Hindlimb muscle (tissue), 1 donor: ENCODE results near the gene MAML2. TPM values are rescaled to one million over a fixed set of nuclear protein-coding genes. Genes with fewer than 3 reads are reported as not detected.

ENCODE experiments used
- DNase-seq: peaks from one replicate; pipeline ENCODE4 v3.0.0-alpha.2; 2013
- polyA plus RNA-seq: library from polyadenylated mRNA; unstranded; fragments of 120-200 nt; gene quantifications from one replicate; pipeline ENCODE4 v1.2.1, GENCODE V29; 2013; ENCODE audit not compliant: insufficient read length

MAML2 gene
- polyA plus RNA-seq, 1 donor = 5.7 TPM

DNA sequence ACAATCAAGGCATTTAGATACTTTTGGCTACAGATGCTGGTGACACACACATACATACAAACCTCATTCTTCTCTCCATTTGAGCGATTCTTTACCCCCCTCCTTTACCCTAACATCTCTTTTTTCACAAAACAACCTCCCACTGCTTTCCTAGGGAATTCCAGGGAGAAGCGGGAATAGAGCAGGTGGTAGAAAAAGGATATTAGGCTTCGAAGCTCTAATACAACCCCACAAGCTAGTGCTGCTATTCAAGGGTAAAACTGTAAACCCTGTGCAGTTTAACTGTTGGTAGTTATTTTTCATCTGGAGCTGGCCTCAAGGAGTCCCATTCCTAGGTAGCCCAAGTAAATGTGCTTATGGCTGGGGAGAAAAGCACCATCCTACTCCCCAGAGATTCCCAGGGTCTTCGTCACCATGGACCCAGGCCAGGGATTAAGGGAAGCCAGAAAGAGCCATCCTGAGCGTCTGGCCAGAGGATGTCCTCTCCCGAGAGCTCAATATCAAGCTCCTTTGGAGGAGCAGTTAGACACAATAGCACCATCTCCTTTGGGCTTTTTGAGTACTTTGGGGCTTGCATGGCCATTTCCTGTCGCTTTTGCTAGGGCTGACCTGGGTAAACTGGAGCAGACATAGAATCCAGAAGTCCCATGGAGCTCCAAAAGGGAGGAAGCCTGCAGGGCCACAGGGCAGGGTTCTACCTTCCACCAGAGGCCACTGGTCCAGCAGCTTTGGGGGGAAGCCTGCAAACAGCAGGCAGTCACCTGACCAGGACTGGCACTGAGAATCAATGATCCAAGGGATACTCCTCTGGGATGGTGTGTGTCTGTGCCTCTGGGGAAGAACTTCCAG is 3.1 kb downstream of the MAML2 start:
- DNase-seq = peak; percentile 21

DNA sequence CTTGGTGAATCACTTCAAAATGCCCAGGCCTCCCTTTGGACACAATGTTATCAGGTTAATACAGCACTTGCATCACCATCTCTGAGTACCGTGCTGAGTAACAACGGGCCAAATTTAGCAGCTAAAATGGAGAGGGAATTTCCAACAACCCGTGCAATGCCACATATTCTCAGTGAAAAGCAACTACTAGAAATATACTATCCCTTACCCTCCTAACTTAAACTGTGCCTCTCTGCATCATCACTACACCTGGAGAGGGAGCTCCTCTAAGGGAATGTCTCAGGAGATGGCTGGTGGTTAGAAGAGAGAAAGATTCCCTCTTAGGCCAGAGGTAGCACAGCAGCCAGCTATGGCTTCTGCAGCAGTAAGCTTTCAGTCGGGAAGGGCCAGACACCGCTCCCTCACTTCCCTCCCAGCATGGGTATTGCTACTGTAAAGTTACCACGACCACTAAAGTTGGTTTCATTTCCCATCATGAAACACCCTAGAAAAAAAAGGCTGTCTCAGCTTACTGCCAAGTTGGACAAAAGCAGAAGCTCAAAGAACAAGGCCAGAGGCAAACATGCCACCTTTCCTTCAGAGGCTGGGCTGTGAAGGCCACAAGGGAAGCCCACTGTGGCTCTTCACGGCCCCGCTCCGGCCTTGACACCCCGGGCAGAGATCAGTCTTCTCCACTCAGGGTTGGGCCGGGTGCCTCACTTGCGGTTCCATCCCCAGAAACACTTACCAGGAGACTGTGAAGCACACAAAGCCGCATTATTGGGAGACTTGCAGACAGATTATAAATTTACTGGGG is 3.9 kb downstream of the MAML2 start:
- peak; percentile 42 for DNase-seq

DNA sequence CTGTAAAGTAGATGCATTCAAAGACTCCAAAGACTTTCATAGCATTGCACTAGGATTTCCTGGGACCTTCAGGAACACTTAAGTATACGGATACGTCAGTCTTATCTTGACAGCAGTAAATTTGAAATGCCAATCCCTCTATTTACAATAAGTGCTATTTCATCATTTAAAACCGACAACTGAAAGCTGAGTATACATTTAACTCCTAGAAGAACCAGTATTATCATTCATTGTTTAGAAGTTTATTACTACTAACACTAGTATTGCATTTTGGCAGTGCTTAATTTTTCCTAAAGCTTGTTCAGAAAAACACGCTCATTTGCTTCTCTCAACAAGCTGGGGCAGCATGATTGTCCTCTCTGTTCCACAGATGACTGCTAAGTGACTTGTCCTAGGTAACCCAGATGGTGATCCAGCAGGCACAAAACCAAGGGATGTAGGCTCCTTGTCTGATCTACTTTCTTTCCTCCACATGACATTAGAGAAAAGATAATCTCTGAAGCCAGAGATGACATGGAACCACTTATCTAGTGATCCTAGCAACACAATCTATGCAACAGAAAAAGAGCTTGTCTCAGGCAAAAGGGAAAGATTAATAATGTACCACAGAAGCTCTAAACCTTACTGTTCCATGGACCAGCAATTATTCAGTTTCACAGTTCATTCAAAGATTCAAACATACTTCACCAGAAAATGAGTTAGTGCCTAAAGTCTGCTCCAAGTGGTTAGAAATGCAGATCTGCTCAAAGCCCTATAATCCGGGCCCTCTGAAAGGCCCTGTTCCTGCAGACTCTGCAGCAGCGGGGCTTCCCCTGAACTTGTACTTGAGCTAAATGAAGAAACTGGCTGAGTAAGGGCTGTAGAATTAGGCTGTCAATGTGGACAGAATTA is 5.2 kb downstream of the MAML2 start:
- no peak for DNase-seq

DNA sequence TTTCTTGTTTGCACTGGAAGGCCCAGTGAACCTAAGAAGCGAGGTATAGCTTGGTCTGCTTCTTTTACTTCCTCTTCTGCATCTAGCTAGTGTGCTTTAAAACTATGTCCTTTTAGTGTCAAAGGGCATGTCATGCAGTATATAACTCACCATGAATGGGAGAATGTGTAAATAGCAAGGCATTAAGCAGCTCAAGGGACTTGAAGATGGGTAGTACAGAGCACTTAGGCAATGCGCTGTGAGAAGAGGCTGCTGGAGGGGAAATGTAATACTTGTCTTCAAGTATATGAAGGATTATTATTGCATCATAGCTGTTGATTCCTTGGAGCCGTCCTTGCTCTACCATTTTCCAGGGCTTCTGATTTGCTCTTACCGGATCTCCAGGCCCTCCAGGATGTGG is 7.6 kb downstream of the MAML2 start:
- DNase-seq = no peak

DNA sequence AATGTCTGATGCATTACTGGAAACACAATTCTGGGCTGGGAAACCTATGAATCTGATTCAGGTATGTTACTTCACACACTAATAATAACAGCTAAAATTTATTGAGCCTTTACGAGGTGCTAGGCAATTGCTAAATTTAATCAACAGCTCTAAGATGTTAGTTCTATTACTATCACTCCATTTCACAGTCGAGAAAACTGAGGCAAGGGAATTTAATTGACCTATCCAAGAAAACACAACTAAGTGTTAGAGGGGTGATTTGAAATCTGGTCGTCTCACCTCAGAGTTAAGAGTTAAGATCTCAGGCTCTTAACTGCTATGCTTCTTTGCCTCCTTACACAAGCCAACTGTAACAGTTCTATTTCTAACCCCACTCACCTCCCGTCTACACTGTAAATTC is 8.8 kb downstream of the MAML2 start:
- no peak for DNase-seq

DNA sequence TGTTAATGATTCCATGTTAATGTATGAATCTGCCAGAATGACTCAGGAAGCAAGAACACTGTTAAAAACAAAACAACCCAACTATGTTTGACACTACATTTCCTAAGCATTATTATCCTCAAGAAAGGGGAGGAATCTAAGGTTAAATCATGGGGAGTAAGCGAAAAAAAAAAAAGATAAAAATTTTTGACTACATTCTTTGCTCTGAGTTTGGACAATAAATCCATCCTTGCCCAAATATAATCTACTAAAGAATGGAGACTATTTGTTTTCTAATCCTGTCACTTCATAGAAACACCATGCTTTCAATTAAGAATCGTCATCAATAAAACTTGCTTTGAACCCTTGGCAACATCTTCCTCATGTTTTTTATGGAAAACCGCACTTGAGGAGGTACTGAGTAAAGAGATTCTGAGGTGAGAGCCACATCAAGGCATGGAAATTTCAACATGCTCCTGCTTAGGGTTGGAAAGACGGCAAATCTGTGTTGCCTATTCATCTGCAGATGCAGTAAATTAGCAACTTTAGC is 9.7 kb downstream of the MAML2 start:
- DNase-seq = no peak

DNA sequence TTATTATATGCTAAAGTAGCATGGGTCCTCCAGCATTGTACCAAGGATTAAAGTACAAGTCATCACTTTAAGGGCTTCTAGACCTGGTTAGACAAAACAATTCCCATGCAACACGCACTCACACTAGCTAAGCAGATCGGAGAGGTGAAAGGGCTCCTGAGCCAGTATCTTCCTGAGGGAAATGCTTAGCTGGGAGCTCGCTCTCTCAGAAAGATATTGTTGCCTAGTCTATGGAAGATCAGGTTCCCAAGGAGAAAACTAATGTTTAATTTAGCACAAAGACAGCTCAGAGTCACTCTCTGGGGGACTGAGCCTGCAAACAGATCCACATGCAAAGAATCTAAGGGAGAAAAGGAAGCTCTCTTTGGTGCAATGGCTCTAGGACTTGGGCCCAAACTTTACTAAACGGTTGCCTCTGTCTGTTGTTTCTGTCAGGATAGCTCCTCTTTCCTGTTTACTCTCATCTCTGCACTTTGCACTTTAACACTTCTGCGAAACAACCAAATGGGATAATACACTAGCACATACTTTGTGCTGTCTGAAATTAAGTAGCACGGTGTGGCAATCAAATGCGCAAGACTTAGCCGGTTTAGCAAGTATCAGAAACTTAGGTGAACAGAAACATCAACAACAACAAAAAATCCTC is 10.7 kb downstream of the MAML2 start:
- no peak for DNase-seq

DNA sequence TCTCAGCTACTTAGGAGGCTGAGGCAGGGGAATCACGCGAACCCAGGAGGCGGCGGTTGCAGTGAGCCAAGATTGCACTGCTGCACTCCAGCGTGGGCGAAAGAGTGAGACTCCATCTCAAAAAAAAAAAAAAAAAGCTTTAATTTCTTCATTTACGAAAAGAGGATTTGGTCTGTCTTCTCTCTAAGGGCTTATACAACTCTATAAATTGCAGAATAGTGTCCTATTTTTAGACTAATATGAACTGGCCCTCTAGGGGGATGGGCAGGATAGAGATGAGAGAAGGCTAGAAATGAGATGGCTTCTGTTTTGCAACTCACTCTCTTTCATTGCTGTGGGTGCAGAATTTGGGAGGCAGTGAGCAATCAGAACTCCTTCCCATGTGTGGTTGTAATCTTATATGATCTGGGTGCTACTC is 11.3 kb downstream of the MAML2 start:
- no peak for DNase-seq

DNA sequence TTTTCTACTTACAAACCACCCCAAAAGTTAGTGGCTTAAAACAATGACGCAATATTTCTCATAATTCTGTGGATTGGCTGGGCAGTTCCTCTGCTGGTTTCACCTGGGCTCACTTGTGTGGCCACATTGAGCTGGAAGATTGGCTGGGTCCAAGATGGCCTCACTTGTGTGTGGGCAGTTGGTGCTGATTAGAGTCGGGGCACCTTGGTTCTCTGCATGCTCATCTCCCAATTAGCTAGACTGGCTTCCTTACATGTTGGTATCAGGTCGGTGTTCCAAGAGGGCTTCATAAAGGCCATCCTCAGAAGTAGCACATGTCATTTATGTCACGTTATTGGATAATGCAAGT is 12.5 kb downstream of the MAML2 start:
- no peak for DNase-seq

DNA sequence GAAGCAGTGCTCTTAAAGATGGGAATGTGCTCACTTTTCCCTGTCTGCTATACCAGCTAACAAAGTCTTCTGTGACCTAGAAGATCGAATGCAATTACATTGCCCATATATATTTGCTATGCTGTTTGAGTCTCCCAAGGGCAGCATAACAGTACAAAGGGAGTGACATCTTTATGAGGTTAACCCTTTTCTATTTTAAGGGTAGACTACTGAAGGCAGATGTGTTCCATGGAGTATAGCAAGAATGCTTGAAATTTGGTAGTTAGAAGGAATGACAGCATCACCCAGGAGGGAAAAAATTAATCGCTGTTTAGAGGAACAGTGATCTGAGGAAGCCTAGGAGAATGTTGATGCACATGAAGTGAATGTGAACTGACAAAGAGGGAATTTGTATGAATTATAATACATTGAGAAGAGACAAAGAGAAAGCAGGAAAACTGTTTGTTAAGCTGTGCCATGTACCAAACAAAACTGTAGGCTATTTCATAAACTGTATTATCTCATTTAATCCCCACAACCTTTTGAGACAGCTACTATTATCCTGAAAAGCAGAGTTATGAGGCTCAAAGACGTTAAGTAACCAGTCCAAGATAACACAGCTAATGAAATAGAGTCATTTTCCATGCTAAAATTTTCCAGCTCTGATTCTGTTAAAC is 13.0 kb downstream of the MAML2 start:
- DNase-seq = no peak

DNA sequence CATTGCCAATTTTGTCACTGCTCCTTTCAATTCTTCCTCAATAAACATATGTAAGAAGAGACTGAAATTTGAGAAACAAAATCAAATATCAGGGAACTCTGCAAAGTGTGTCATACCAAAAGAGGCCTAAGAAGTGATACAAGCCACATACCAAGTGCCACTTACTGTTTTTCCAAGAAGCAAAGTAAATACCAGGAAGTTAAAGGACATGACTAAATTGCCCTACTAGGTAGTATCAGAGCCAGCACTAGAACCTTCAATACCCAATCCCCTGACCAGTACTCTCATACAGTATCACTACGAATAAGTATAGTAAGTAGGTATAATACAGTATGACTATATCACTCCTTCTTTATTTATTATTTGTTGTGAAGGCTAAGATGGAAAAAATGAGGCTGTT is 13.6 kb downstream of the MAML2 start:
- DNase-seq = no peak

DNA sequence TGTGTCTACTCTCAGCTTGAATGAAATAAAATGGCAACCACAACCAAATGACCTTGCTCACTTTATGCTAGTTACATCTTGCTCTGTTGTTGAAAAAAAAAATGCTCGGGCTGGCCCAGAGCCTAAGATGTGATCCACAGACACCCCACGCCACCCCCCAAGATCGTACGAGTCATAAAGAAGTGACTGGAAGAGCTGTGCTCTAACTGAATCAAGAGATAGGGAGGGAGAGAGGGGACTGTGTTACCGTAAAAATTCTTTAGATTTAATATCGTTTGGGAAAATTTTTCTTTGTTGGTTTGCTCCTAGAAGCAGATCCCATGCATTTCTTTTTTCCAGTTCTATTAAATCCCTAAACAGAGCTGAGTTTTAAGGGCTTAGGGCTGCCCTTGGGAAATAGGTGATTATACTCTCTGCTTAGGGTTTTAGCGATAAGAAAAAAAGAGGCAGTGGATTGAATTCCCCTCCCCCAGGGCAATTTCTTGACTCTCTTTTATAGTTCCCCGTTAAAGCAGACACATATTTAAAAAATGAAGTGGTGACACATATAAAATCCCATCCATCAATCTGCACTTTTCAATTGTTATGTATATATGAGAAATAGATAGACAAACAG is 14.5 kb downstream of the MAML2 start:
- DNase-seq = no peak

DNA sequence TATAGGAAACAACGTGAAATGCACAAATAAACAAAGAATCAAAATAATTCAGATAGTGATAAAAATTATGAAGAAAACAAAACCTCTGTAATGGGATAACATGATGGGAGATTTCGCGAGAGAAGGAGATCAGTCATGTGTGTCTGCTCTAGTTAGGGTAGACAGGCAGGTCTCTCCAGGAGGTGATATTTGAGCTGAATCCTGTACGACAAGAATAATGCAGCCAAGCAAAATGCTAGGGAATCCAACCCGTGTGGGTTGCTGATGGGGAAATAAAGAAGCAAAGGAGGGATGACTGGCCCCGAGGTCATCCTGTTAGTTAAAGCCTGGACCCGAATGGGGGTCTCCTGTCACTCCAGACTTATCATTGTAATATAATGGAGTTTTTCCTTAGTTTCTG is 16.0 kb downstream of the MAML2 start:
- DNase-seq = no peak

DNA sequence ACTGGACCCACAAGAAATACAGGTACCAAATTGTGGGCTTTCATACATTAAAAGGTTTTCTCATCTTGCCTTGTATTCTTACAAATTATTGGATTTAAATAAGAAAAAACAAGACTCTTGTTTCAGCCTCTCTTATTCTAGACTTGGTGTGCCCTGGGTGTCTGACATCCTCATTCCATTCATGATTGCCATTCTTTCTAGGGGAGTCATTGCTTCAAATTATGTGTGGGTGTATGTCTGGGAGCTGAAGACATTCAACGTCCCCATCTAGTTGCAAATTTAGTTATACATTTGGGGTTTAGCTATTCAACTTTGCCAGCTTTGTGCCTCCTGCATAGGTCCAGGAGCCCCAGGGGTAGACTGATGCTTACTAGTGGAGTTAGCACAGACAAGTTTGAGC is 18.1 kb downstream of the MAML2 start:
- DNase-seq = no peak

DNA sequence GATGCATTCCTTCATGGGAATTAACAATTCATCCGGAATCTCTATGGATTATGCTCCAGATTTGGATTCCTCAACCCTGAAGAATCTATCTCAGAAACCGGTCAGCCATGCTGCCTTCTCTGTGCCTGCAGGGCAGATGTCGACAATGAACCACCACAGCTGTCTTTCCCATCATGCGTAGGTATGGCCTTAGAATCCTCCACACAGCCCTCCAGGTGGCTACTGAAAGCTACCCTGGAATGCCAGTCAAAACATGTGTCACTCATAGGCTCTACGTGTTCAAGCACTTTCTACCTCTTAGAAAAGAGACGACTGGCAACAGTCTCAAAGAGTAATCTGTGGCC is 19.4 kb downstream of the MAML2 start:
- no peak for DNase-seq

DNA sequence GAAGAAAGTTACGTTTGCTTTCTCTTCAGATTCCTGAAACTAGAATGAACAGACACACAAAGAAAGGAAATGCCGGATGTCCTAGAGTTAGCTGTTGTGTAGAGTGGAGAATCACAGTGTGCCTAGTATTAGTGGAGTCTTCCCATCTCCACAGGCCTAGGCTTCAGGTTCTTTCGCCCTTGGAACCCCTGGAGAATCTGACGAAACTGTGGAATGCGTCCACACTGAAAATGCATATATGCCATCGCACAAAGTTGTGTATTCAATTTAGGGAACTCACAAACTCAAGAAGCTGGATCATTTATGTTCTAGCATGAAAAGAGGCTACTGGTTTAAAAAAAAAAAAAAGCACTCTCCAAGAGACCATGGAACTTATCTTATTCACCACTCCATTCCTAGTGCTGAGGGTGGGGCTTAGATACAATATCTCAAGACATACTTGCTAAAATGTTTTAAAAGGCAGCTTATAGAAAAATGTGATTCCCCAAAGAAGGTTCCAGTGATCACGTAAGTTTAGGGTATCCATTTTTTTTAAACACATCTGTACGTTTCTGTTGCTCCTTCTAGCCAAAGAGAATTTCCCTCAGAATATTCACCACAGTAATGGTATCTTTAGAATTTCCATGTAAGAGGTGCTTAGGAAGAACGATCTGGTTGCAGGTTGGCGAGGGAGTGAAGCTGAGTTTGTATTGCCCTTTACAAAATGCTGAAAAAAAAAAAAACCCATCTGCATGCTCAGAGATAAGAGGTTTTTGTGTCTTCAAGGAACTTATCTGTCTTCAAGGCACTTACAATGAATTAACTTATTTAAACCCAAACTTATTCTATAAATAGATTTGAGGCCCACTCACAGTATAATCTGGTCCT is 20.0 kb downstream of the MAML2 start:
- DNase-seq = no peak

DNA sequence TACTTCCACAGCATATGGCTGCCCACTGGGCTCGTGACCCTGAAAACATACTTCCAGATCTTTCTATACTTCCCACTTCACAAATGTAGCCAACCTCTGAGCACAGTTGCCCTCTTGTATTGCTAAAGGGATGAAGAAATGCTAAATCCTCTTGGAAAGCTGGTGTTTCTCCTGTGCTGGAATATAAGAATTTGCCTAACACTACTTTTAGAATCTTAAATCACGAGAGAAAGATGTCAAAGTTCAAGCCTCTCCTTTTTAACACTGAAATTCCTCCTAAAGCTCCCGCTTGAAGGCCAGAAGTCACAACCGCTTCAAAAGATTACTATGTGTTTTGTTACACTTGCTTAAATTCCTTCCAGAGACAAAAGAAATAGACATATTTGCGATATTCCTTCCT is 21.9 kb downstream of the MAML2 start:
- DNase-seq = no peak

DNA sequence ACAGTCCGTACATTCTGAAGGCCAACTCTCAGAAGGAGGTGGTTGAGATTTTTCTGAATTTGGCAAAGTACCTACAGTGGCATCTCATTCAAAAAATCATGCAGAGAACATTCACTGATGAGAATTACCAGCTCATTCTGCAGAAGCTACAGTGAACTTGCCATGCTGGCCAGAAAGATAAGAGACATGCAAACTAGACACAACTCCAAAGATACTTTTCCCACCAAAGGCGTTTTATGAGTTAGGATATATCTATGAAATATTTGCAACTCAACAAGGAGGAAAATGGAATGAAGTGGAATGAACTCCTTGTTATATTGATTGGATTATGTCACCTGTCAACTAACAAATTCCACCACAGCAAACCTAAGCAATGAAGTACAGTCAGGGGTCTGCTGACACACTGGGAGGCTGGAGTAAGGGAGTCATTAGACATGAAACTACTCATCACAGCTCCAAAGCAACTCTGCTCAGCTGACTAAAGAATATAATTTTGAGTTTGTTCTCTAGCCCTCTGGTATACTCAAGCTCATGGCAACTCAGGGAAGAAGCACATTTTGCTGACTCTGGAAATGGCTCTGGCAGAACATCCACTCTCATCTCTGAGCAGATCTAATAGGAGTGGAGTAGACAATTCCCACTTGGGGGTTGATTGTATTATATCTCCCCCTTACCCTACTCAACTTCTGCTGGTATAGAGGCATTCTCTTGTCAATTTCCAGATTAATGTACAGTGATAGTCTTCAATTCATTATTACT is 22.9 kb downstream of the MAML2 start:
- no peak for DNase-seq

DNA sequence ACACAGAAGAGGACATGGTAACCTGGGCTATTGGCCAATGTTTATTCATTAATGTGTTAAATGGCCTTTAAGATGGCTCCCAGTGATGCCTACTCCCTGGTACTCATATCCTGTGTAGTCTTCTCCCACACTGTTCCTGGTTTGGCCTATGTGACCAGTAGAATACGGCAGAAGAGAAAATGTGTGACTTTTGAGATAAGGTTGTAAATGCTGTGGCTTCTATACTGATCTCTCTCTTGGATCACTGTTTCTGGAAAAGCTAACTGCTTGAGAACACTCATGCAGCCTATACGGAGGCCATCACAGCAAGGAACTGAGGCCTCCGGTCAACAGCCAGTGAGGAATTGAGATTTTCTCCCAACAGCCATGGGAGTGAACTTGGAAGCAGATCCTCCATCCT is 24.1 kb downstream of the MAML2 start:
- no peak for DNase-seq

DNA sequence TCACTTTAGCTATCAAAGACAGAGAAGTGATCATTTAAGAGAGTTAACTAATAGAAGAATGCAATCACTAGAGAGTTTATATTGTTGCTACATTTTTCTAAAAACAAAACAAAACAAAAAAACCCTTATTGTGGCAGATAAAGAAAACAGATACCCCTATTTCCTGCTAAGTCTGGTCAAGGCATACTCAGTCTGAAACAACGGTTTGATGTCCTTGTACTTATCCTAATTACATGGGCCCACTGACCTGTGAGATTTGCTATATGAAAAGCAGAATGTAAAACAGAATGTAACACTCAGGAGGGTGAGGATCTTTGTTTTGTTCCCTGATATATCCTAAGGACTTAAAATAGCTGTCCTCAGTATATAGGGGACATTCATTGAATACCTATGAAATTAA is 24.6 kb downstream of the MAML2 start:
- no peak for DNase-seq
